Pons (tissue), 1 donor: ENCODE results near the gene GFY.
A peak's percentile ranks its signal among the peaks of the same experiment; 100 is the strongest.
"Not testable (repeated sequence)": the region's sequence is repeated elsewhere in the genome, so short reads cannot be mapped to it uniquely, and the experiment has no call there.

Source experiments
- DNase-seq: peaks from one replicate; pipeline ENCODE4 v3.0.0-alpha.2; 2016; ENCODE audit warnings: low spot score

Gene GFY

GRCh38 chr19:49444100-49444700, 19.0 kb downstream of the GFY start:
- not testable (repeated sequence) for DNase-seq

- DNase-seq = no peak
Measured at GRCh38 chr19:49445997-49446396, 20.8 kb downstream of the GFY start.

- no peak for DNase-seq
Measured at GRCh38 chr19:49447485-49448431, 22.6 kb downstream of the GFY start.

- DNase-seq = no peak
Measured at GRCh38 chr19:49448432-49448786, 23.2 kb downstream of the GFY start.

- no peak for DNase-seq
Measured at GRCh38 chr19:49450405-49450804, 25.2 kb downstream of the GFY start.

GRCh38 chr19:49451430-49452181, 26.4 kb downstream of the GFY start, which contains the start of gene PIH1D1:
TSS of gene PIH1D1 (minus strand) at chr19:49451814. CDS start at chr19:49451574, 240 bp downstream.
- peak; percentile 99 for DNase-seq

- DNase-seq = peak; percentile 98
Measured at GRCh38 chr19:49453013-49453756, 28.0 kb downstream of the GFY start, which contains the start of gene ALDH16A1. TSS of gene ALDH16A1 (plus strand) at chr19:49453225. CDS start at chr19:49453332, 107 bp downstream.

- no peak for DNase-seq
Measured at GRCh38 chr19:49453757-49454240, 28.6 kb downstream of the GFY start.

GRCh38 chr19:49455773-49456172, 30.6 kb downstream of the GFY start:
- DNase-seq = no peak

- no peak for DNase-seq
Measured at GRCh38 chr19:49456326-49456725, 31.1 kb downstream of the GFY start.

- DNase-seq = no peak
Measured at GRCh38 chr19:49458567-49458903, 33.3 kb downstream of the GFY start.

- no peak for DNase-seq
Measured at GRCh38 chr19:49459388-49459787, 34.2 kb downstream of the GFY start.

GRCh38 chr19:49461130-49461529, 35.9 kb downstream of the GFY start:
- DNase-seq = not testable (repeated sequence)

GRCh38 chr19:49461656-49462055, 36.5 kb downstream of the GFY start:
- DNase-seq = no peak

- DNase-seq = no peak
Measured at GRCh38 chr19:49462492-49462891, 37.3 kb downstream of the GFY start.

- DNase-seq = no peak
Measured at GRCh38 chr19:49463960-49464740, 39.0 kb downstream of the GFY start.

GRCh38 chr19:49465371-49465770, 40.2 kb downstream of the GFY start:
- no peak for DNase-seq

- DNase-seq = no peak
Measured at GRCh38 chr19:49468199-49468598, 43.0 kb downstream of the GFY start.

GRCh38 chr19:49468746-49469447, 43.7 kb downstream of the GFY start:
- DNase-seq = no peak
